Progenitor cell of endocrine pancreas (in vitro differentiated cells): ENCODE measurements around the gene DBNDD2. TPM values are rescaled to one million over a fixed set of nuclear protein-coding genes. Genes with fewer than 3 reads are reported as not detected.

Experiments used
- DNase-seq: peaks from one replicate; pipeline ENCODE4 v3.0.0; 2021; ENCODE audit warnings: low spot score; ENCODE audit not compliant: unreplicated experiment
- H3K27ac Mint-ChIP-seq: 2 replicates; pipeline ENCODE4 v1.8.0; 2021; ENCODE audit warnings: mild to moderate bottlenecking, moderate library complexity, mixed read lengths
- H3K27me3 Mint-ChIP-seq: 2 replicates; pipeline ENCODE4 v1.8.0; 2021; ENCODE audit warnings: mixed read lengths
- H3K36me3 Mint-ChIP-seq: 2 replicates; pipeline ENCODE4 v1.8.0; 2022; ENCODE audit warnings: mixed read lengths; ENCODE audit not compliant: insufficient read depth
- H3K4me1 Mint-ChIP-seq: 2 replicates; pipeline ENCODE4 v1.8.0; 2021; ENCODE audit warnings: low read depth, mixed read lengths
- H3K4me3 Mint-ChIP-seq: 2 replicates; pipeline ENCODE4 v1.8.0; 2021; ENCODE audit warnings: low read depth, mild to moderate bottlenecking, moderate library complexity, mixed read lengths
- H3K9me3 Mint-ChIP-seq: 2 replicates; pipeline ENCODE4 v1.8.0; 2021; ENCODE audit warnings: low read depth, mixed read lengths
- CTCF ChIP-seq: fragments of 200-600 bp; sonication (generic); IDR thresholded peaks from one replicate; pipeline ENCODE4 v1.5.0; 2021; ENCODE audit warnings: antibody characterized with exemption, mild to moderate bottlenecking; ENCODE audit not compliant: unreplicated experiment
- total RNA-seq: library from RNA; stranded (reverse); gene quantifications from 2 replicates; pipeline ENCODE4 v1.2.1, GENCODE V29; 2021

DBNDD2 gene
- total RNA-seq, 1 donor from 2014 or later: 23.2 TPM

GRCh38 chr20:45444050-45444449 is 36.0 kb downstream of the DBNDD2 start:
- no peak for DNase-seq
- Mint-ChIP-seq H3K4me1 (peaks cover 34% of the 10 kb centered on the region), H3K36me3 (no peaks in the 10 kb centered on the region), H3K4me3 (no peak overlapping the region), H3K27me3 (no peaks in the 10 kb centered on the region), H3K9me3 (no peaks in the 10 kb centered on the region), H3K27ac (no peak overlapping the region)
- no peak for TF ChIP-seq CTCF

GRCh38 chr20:45445805-45446562 is 37.9 kb downstream of the DBNDD2 start:
- peak; percentile 43 for DNase-seq
- H3K4me3 Mint-ChIP-seq: no peak overlapping the region
- H3K4me1 Mint-ChIP-seq: peaks cover 30% of the 10 kb centered on the region
- no peaks in the 10 kb centered on the region for H3K27me3 Mint-ChIP-seq
- H3K27ac Mint-ChIP-seq: no peak overlapping the region
- no peaks in the 10 kb centered on the region for H3K36me3 Mint-ChIP-seq
- peak; percentile 77 for TF ChIP-seq CTCF
- H3K9me3 Mint-ChIP-seq: no peaks in the 10 kb centered on the region

GRCh38 chr20:45448270-45448669 is 40.2 kb downstream of the DBNDD2 start:
- Mint-ChIP-seq H3K4me1 (peaks cover 22% of the 10 kb centered on the region), H3K4me3 (no peak overlapping the region), H3K9me3 (no peaks in the 10 kb centered on the region), H3K27ac (no peak overlapping the region), H3K27me3 (peaks cover 5% of the 10 kb centered on the region), H3K36me3 (no peaks in the 10 kb centered on the region)
- DNase-seq: no peak
- TF ChIP-seq CTCF: no peak

GRCh38 chr20:45449528-45449927 is 41.4 kb downstream of the DBNDD2 start:
- H3K27me3 Mint-ChIP-seq: peaks cover 10% of the 10 kb centered on the region
- no peaks in the 10 kb centered on the region for H3K36me3 Mint-ChIP-seq
- H3K9me3 Mint-ChIP-seq: no peaks in the 10 kb centered on the region
- no peak overlapping the region for H3K4me3 Mint-ChIP-seq
- no peak for TF ChIP-seq CTCF
- no peak for DNase-seq
- peaks cover 15% of the 10 kb centered on the region for H3K4me1 Mint-ChIP-seq
- no peak overlapping the region for H3K27ac Mint-ChIP-seq

GRCh38 chr20:45450097-45450818 is 42.2 kb downstream of the DBNDD2 start:
- Mint-ChIP-seq H3K27ac (no peak overlapping the region), H3K9me3 (no peaks in the 10 kb centered on the region)

More at GRCh38 chr20:45450097-45450818, 42.2 kb downstream of the DBNDD2 start:
- DNase-seq: no peak
- no peak overlapping the region for H3K4me3 Mint-ChIP-seq
- peaks cover 9% of the 10 kb centered on the region for H3K4me1 Mint-ChIP-seq
- TF ChIP-seq CTCF: peak; percentile 68
- peaks cover 10% of the 10 kb centered on the region for H3K27me3 Mint-ChIP-seq
- no peaks in the 10 kb centered on the region for H3K36me3 Mint-ChIP-seq
